ENCODE results near the gene SURF1.
"Not testable (repeated sequence)": the region's sequence is repeated elsewhere in the genome, so short reads cannot be mapped to it uniquely, and the experiment has no call there.

Gene SURF1

DNA sequence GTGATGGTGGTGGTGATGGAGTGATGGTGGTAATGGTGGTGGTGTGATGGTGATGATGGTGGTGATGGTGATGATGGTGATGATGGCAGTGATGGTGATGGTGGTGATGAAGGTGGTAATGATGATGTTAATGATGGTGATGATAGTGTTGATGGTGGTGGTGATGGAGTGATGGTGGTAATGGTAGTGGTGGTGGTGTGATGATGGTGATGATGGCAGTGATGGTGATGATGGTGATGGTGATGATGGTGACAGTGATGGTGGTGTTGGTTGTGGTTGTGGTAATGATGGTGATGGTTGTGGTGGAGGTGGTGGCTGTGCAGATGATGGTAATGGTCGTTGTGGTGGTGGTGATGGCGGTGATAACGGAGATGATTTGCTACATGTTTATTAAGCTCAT lies 27.2 kb upstream of the SURF1 start:
- DNase-seq (ENCODE audit: low spot score) = no peak

GRCh38 chr9:133382507-133383141 lies 26.3 kb upstream of the SURF1 start:
- no peak for DNase-seq (ENCODE audit: low spot score)

DNA sequence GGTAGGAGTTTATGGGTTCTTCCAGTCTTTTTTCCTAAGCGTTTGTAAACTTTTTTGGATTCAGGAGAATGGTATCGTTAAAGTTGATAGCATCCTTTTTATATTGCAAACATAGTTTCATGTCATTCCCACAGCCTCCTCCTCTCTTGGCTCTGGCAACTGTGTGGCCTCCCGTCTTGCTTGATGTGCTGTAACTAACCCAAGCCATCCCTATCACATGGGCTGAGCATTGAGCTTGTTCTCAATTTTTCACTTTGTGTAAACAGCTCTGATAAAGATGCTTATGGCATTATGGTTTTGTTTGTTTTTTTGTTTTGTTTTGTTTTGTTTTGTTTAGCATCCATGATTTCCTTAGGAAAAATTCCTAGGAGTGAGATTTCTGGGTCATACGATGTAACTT lies 24.4 kb upstream of the SURF1 start:
- DNase-seq (ENCODE audit: low spot score) = no peak

- no peak for DNase-seq (ENCODE audit: low spot score)
Observed at GRCh38 chr9:133379153-133380086, 23.1 kb upstream of the SURF1 start.

- no peak for DNase-seq (ENCODE audit: low spot score)
Observed at GRCh38 chr9:133378408-133378962, 22.2 kb upstream of the SURF1 start.

- DNase-seq (ENCODE audit: low spot score) = no peak
Observed at GRCh38 chr9:133377721-133378216, 21.5 kb upstream of the SURF1 start.

- not testable (repeated sequence) for DNase-seq (ENCODE audit: low spot score)
Observed at GRCh38 chr9:133377280-133377679, 21.0 kb upstream of the SURF1 start.

- DNase-seq (ENCODE audit: low spot score) = peak; percentile 99
Observed at GRCh38 chr9:133375724-133376654, 19.7 kb upstream of the SURF1 start, which contains the start of the genes STKLD1 and SURF4. STKLD1 (plus strand) TSS chr9:133376366; CDS start chr9:133376474, 108 bp downstream. SURF4 (minus strand) TSS chr9:133376060; CDS start chr9:133375969, 91 bp downstream.

DNA sequence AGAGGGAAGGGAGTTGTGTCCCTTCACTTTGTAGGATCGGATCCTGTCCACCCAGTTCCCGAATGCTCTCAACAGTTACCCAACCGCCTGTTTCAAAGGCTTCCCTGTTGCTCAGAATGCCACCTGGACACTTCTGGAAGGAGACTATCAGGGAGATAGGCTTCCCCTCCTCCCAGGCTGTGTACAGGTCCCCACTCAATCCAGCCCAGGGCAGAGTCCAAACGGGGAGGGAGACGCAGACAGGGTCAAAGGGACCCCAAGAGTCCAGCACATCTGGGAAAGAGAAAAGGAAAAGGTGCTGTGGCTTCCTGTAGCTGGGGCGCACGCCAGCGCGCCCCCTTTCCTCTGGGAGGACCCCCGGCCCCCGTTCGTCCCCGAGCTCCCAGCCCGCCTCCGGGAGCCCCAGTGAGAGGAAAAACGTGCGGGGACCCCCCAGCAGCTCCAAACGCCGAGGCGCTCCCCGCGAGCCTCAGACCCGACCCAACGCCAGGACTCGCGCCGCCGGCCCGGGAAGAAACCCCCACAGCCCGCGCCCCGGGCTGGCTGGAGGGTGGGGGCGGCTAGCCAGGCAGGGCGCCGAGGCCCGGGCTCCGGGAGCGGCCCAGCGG lies 18.9 kb upstream of the SURF1 start:
- peak; percentile 53 for DNase-seq (ENCODE audit: low spot score)

GRCh38 chr9:133374612-133375115 lies 18.4 kb upstream of the SURF1 start:
- no peak for DNase-seq (ENCODE audit: low spot score)

GRCh38 chr9:133372144-133372543 lies 15.9 kb upstream of the SURF1 start:
- no peak for DNase-seq (ENCODE audit: low spot score)

GRCh38 chr9:133371261-133371711 lies 15.0 kb upstream of the SURF1 start:
- DNase-seq (ENCODE audit: low spot score) = no peak

GRCh38 chr9:133370685-133371084 lies 14.4 kb upstream of the SURF1 start:
- no peak for DNase-seq (ENCODE audit: low spot score)

GRCh38 chr9:133369933-133370332 lies 13.6 kb upstream of the SURF1 start:
- no peak for DNase-seq (ENCODE audit: low spot score)

DNA sequence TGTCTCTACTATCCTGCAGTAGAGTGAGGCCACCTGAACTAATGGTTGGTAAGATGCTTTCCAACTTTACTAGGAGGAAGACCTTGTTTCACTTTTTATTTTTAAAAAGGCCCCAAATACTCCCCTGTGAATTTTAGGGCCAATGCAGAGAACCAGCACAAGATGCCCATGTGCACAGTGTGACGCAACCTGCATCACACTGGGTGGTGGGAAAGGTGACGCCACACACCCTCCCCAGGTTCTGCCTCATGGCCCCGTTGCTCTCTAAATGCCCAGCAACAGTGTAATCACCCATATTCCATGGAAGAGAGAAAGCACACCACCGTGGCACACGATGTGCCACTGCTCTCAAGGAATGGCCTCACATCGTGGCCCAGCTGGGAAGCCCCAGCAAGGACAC lies 13.1 kb upstream of the SURF1 start:
- no peak for DNase-seq (ENCODE audit: low spot score)

- DNase-seq (ENCODE audit: low spot score) = no peak
Observed at GRCh38 chr9:133368249-133368881, 12.1 kb upstream of the SURF1 start.

DNA sequence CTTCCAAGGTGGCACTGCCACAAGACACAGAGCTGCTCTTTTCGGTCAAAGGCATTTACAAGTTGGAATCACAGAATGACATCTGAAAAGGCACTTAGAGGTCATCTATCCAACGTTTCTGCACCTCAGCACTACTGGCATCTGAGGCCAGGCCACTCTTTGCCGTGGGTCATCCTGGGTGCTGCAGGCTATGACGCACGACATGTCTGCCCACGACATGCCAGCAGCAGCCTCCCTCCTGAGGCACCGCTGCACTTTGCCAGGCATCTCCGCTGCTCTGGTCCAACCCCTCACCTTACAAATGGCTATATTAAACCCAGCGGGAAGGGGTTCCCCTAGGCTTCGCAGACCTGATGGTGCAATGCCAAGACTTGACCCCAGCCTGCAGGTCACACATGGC lies 11.5 kb upstream of the SURF1 start:
- no peak for DNase-seq (ENCODE audit: low spot score)

DNA sequence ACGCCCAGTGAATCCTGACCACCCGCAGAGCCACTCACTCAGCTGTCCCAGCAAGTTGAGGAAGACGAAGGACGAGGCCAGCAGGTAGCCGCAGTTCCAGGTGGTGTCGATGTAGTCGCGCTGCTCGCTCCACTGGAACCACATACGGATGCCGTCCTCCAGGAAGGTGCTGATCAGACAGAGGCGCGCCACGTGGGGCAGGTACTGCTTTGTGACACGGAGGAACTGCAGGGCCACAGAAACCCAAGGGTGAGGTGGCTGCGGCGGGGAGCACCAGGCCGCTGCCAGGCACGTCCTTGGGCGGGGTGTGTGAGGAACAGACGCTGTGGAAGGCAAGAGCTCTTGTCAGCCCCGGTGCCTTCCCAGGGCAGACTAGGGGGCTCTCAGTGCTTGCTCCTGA lies 10.9 kb upstream of the SURF1 start:
- DNase-seq (ENCODE audit: low spot score) = no peak

- DNase-seq (ENCODE audit: low spot score) = no peak
Observed at GRCh38 chr9:133366435-133366834, 10.1 kb upstream of the SURF1 start.

DNA sequence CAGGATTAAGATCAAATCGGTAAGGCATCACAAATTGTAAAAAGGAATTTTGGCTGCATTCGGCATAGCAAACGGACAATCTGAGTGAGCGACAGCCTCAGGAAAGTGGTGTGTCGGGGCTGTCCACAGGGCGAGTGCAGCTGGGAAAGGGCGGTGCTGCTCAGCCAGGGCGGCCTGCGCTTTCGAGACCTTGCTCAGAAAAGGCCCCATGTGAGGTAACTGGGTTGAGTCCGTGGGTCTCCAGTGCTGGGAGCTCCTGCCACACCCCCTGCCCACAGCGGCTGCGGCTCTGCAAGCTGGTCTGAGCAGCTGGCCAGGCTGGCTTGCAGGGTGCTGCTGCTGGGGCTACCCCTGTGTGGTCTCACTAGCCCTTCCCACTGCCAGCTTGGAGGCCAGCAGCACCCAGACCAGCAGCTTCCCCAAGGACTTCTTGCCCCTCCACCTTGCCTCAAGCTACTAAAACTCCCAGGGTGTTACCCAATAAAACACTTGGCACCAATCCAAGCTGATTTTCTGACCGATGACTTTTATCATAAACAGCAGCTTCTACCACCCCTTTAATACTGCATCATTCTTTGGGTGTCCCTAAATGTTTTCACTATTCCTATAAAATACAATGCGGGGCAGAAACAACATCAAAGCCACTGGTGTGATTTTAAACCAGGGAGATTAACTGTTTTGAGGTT lies 6.2 kb upstream of the SURF1 start:
- no peak for DNase-seq (ENCODE audit: low spot score)
